Cardiac fibroblast (primary cell): ENCODE data around the gene SAMD10.

Source experiments
- DNase-seq, 2 donors: peaks; one replicate each; pipeline versions ENCODE4 v3.0.0 to v3.0.0-alpha.2; 2010; ENCODE audit warnings: low read depth in 2 of 2
- H3K4me3 ChIP-seq, 2 donors: replicated peaks in 1 of 2; 1 replicate in 1 of 2; 2 replicates in 1 of 2; pipeline ENCODE4 v1.5.1; 2011; ENCODE audit warnings: low read depth in 2 of 2, low read length in 2 of 2, mild to moderate bottlenecking in 2 of 2, moderate library complexity in 1 of 2
- CTCF ChIP-seq: IDR thresholded peaks from one replicate; pipeline ENCODE4 v1.5.1; 2011; ENCODE audit warnings: low read depth, mild to moderate bottlenecking, low read length, inconsistent platforms

The SAMD10 gene

GRCh38 chr20:63968136-63968927 is 11.1 kb downstream of the SAMD10 start:
- no peak for TF ChIP-seq CTCF
- H3K4me3 ChIP-seq = peak overlapping the region; percentile 59 to 62
- DNase-seq = no peak

GRCh38 chr20:63967330-63968135 is 11.9 kb downstream of the SAMD10 start:
- H3K4me3 ChIP-seq = no peak overlapping the region
- TF ChIP-seq CTCF = no peak
- DNase-seq = no peak

DNA sequence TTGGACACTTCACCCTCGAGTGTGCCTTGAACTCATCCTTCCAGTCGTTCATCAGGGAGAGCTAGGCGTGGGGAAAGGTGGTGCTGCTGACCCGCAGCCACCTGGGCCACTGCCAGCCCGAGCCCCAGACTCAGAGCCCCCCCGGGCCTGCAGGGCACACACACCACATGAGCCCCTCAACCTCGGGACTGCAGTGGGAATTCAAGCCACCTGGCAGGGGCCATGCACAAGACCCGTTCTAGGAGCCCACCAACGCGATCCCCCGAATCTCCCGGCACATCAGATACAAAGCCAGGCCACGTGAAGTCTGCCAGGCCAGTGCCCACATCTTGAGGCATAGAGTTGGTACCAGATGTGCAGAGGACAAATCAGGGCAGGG is 12.5 kb downstream of the SAMD10 start:
- no peak overlapping the region for H3K4me3 ChIP-seq
- DNase-seq = no peak
- no peak for TF ChIP-seq CTCF

DNA sequence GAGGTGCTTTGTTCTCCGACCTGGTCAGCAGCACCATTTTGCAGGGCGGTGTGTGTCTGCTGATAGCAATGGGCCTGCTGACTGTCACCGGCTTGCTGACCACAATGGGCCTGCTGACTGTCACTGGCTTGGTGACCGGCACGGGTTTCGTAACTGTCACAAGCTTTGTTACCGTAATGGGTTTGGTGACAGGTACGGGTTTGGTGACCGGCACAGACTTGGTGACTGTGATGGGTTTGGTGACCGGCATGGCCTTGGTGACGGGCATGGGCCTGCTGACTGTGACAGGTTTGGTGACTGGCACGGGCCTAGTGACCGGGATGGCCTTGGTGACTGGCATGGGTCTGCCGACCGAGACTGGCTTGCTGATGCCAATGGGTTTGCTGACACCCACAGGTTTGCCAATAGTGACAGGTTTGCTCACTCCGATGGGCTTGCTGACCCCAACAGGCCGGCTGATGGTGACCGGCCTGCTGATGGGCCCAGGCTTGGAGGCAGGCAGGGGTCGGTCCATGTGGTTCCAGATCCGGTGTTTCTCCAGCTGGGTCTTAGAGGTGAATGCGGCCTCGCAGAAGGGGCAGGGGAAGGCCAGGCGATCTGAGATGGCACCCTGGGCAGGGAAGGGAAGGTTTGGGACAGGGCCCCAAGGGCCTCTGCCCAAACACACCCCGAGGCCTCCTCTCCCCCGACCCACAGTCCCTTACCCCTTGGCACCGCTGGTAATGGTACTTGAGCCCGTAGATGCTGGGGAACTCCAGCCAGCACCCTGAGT is 13.1 kb downstream of the SAMD10 start:
- DNase-seq = no peak
- no peak for TF ChIP-seq CTCF
- H3K4me3 ChIP-seq = no peak overlapping the region

DNA sequence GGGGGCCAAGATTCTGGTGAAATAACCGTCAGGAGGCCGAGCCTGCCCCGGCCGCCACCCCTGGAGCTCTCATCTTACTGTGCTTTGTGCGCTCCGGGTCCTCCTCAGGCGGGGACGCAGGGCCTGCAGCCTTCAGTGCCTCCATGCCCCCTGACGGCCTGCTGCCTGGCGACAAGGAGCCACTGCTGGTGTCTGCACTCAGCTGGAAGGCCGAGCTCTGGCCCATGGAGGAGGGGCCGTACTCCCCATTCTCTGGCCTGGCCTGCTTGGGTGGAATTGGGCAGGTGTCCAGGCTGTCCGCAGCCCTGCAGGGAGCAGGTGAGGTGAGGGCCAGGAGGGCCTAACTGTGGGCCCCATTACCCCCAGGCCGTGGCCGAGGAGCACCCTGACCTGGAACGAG is 15.0 kb downstream of the SAMD10 start:
- no peak for TF ChIP-seq CTCF
- no peak overlapping the region for H3K4me3 ChIP-seq
- no peak for DNase-seq

- DNase-seq = no peak
- H3K4me3 ChIP-seq = no peak overlapping the region
- no peak for TF ChIP-seq CTCF
Measured at GRCh38 chr20:63963784-63964301, 15.6 kb downstream of the SAMD10 start.
